ENCODE data around the gene SPATA17.

GRCh38 chr1:217734973-217735372, 103.8 kb downstream of the SPATA17 start:
- no peak for TF ChIP-seq YY1 (IDR thresholded peaks at IDR 0.05; ENCODE audit: insufficient read depth, insufficient read length)
- TF ChIP-seq SUZ12 (IDR thresholded peaks at IDR 0.05; ENCODE audit: extremely low read depth, insufficient read depth, insufficient read length), result no peak
- TF ChIP-seq ZNF274 (IDR thresholded peaks at IDR 0.05; ENCODE audit: low read depth, low read length), result no peak

Measured in NT2/D1 (cell line).